ENCODE results near the gene CCDC63.

Gene CCDC63

DNA sequence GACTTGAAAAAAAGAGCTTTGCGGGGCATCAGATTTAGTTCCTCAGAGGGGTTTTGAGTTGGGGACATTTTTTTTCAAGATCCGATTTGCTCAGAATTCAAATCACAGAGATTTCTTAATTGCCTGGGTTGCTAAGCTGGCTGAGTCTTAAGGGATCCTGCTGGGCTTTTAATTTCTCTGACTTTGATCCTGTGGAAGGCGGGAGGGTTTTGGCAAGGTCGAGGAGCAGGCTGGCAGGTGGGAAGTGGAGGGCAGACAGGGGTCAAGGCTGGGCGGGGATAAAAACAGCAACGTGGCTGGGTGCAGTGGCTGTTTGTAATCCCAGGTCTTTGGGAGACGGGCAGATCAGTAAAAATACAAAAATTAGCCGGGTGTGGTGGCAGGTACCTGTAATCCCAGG lies 33.5 kb upstream of the CCDC63 start:
- no peak overlapping the region for H3K27ac ChIP-seq
- TF ChIP-seq, protein P1, sequence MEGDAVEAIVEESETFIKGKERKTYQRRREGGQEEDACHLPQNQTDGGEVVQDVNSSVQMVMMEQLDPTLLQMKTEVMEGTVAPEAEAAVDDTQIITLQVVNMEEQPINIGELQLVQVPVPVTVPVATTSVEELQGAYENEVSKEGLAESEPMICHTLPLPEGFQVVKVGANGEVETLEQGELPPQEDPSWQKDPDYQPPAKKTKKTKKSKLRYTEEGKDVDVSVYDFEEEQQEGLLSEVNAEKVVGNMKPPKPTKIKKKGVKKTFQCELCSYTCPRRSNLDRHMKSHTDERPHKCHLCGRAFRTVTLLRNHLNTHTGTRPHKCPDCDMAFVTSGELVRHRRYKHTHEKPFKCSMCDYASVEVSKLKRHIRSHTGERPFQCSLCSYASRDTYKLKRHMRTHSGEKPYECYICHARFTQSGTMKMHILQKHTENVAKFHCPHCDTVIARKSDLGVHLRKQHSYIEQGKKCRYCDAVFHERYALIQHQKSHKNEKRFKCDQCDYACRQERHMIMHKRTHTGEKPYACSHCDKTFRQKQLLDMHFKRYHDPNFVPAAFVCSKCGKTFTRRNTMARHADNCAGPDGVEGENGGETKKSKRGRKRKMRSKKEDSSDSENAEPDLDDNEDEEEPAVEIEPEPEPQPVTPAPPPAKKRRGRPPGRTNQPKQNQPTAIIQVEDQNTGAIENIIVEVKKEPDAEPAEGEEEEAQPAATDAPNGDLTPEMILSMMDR (conservative IDR thresholded peaks at IDR 0.05), result no peak

DNA sequence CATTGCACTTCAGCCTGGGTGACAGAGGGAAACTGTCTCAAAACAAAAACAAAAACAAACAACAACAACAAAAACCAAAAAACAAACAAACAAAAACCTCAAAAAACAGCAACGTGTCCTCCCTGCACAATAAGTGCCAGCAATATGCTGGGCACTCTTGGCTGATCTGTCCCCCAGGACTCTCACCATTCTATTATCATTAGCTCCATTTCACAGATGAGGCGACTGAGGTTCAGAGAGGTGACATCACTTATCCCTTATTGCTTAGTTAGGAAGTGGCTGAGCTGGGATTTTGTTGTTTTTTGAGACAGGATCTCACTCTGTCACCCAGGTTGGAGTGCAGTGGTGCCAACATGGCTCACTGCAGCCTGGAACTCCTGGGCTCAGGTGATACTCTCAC lies 33.0 kb upstream of the CCDC63 start:
- H3K27ac ChIP-seq, result no peak overlapping the region
- TF ChIP-seq, protein P1 (conservative IDR thresholded peaks at IDR 0.05), result no peak

DNA sequence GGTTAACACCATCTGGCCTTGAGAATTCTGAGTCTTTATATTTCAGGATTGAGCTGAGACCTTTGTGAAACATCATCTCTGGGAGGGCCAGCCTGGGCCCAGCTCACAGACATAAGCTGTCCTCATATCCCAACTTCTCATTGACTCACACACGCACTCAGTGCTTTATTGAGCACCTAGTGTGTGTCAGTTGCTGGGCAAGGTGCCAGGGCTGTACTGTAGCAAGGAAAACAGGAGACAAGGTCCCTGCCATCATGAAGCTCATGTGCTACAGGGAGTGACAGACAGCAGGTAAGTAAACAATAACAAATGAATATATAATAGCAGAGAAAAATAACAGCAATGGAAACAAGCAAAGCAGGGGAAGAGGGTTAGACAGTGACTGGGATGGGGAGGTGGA lies 30.5 kb upstream of the CCDC63 start:
- TF ChIP-seq, protein P1 (conservative IDR thresholded peaks at IDR 0.05), result no peak

DNA sequence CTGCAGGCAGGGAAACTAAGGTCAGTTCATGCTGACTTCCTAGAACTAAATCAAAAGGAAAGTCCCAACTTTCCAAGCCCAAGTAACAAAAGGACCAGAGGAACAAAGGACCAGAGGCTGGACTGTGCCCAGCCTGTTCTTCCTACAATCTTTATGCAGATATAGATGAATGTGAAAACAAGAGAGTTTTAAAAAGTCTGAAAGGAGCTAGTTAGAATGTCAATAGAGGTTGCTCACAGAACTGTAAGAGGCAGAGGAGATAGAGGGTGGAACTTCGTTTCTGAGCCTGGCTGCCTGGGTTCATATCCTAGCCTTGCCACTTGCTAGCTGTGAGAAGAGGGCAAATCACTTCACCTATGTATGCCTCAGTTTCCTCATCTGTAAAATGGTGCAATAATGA lies 30.0 kb upstream of the CCDC63 start:
- TF ChIP-seq, protein P1 (conservative IDR thresholded peaks at IDR 0.05), result no peak
- no peak overlapping the region for H3K27ac ChIP-seq

More for the DNA sequence above, 30.5 kb upstream of the CCDC63 start:
- H3K27ac ChIP-seq, result no peak overlapping the region

DNA sequence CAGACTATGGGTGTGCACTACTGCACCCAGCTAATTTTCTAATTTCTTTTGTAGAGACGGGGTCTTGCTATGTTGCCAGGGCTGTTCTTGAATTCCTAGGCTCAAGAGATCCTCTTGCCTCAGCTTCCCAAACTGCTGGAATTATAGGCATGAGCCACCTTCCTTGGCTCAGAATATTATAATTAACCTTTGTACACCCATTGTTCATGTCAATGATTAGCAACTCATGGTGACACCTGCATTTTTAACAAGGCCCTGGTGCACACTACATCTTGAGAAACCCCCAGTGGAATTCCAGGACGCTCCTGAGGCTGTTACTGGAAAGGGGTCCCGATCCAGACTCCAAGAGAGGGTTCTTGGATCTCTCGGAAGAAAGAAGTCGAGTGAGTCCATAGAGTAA lies 28.3 kb upstream of the CCDC63 start:
- no peak overlapping the region for H3K27ac ChIP-seq
- TF ChIP-seq, protein P1 (conservative IDR thresholded peaks at IDR 0.05), result no peak

DNA sequence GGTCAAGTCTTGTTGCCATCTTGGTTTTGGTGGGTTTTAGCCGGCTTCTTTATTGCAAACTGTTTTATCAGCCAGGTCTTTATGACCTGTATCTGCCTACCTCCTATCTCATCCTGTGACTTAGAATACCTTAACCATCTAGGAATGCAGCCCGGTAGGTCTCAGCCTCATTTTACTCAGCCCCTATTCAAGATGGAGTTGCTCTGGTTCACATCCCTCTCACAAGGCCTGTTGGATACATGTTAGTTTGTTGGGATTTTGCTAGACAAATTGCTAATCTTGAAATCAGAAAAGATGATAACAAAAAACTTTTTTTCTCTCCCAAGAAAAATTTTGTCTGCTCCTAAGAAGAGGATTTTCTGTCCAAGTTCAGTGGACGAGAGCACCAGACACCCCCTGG lies 27.6 kb upstream of the CCDC63 start:
- H3K27ac ChIP-seq, result no peak overlapping the region
- TF ChIP-seq, protein P1 (conservative IDR thresholded peaks at IDR 0.05), result no peak

DNA sequence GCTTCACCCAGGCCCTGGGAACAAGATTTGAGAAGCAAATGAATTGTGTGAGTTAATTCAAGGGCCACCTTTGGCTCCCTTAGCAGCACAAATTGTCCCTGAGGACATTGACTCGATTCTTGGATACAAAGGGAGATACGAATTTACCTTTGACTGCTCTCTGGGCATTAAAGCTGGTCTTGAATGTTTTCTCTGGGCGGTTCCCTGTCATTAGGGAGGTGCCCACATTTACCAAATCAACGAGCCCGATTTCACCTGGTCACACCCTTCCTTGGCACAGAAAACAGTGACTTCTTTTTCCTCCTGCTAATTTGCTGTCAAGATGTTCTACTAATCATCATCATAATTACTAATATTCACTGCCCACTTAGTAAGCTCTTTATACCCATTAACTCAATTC lies 27.1 kb upstream of the CCDC63 start:
- H3K27ac ChIP-seq, result no peak overlapping the region
- TF ChIP-seq, protein P1 (conservative IDR thresholded peaks at IDR 0.05), result no peak

DNA sequence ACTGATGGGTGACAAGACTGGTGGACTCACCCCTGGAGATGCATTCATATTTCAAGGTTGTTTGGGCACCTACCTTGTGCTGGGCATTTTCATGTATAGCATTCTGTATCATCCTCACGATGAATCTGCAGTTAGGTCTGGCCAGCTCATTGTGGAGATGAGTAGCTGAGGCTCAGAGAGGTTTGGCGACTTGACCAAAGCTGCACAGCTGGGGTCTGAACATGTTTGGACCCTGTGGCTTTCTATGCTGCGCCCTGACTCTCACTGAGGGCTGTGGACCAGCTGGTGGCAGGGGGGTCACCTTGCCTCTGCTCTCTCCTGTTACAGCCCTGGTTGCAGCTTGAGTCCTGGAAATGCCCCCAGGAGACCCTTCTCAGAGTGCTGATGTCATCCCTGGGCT lies 24.9 kb upstream of the CCDC63 start:
- H3K27ac ChIP-seq, result no peak overlapping the region
- TF ChIP-seq, protein P1 (conservative IDR thresholded peaks at IDR 0.05), result no peak

All from VCaP (cell line).